Activated naive CD8-positive, alpha-beta T cell treated with anti-CD3 and anti-CD28 coated beads, Interleukin-2, amount 50 U/mL, for 24 hours (primary cell): ENCODE measurements around the gene ARSG.

Experiments used
- ATAC-seq: fragments of 150-1000 bp; cut with Tn5 transposase; one replicate; pipeline ENCODE4 v1.10.0; 2021
- DNase-seq: peaks from one replicate; pipeline ENCODE4 v3.0.0; 2021
- H3K27ac Mint-ChIP-seq: one replicate; pipeline ENCODE4 v1.8.0; 2021; ENCODE audit warnings: mild to moderate bottlenecking, mixed read lengths
- H3K27me3 Mint-ChIP-seq: one replicate; pipeline ENCODE4 v1.8.0; 2021; ENCODE audit warnings: mixed read lengths
- H3K36me3 Mint-ChIP-seq: one replicate; pipeline ENCODE4 v1.8.0; 2021; ENCODE audit warnings: low read depth, mixed read lengths
- H3K4me1 Mint-ChIP-seq: one replicate; pipeline ENCODE4 v1.8.0; 2021; ENCODE audit warnings: mixed read lengths
- H3K4me3 Mint-ChIP-seq: one replicate; pipeline ENCODE4 v1.8.0; 2021; ENCODE audit warnings: mild to moderate bottlenecking, moderate library complexity, mixed read lengths
- H3K9me3 Mint-ChIP-seq: one replicate; pipeline ENCODE4 v1.8.0; 2021; ENCODE audit warnings: mixed read lengths

Gene ARSG

GRCh38 chr17:68449021-68449739 lies 157.9 kb downstream of the ARSG start:
- Mint-ChIP-seq H3K27me3 (no peaks in the 10 kb centered on the region), H3K36me3 (peaks cover 4% of the 10 kb centered on the region), H3K9me3 (no peaks in the 10 kb centered on the region), H3K27ac (no peak overlapping the region), H3K4me3 (no peak overlapping the region), H3K4me1 (peaks cover 4% of the 10 kb centered on the region)
- ATAC-seq (no peak), DNase-seq (no peak)

- no peak overlapping the region for H3K27ac Mint-ChIP-seq
- peaks cover 4% of the 10 kb centered on the region for H3K36me3 Mint-ChIP-seq
- DNase-seq (no peak), ATAC-seq (no peak)
- H3K9me3 Mint-ChIP-seq = no peaks in the 10 kb centered on the region
- H3K4me3 Mint-ChIP-seq = no peak overlapping the region
- no peaks in the 10 kb centered on the region for H3K27me3 Mint-ChIP-seq
- H3K4me1 Mint-ChIP-seq = peaks cover 4% of the 10 kb centered on the region
Measured at GRCh38 chr17:68450391-68450790, 159.1 kb downstream of the ARSG start.

GRCh38 chr17:68450801-68451200 lies 159.5 kb downstream of the ARSG start:
- H3K9me3 Mint-ChIP-seq = no peaks in the 10 kb centered on the region
- no peak overlapping the region for H3K27ac Mint-ChIP-seq
- DNase-seq (no peak), ATAC-seq (no peak)
- no peaks in the 10 kb centered on the region for H3K27me3 Mint-ChIP-seq
- H3K4me1 Mint-ChIP-seq = peaks cover 6% of the 10 kb centered on the region
- peaks cover 4% of the 10 kb centered on the region for H3K36me3 Mint-ChIP-seq
- H3K4me3 Mint-ChIP-seq = no peak overlapping the region

- DNase-seq (no peak), ATAC-seq (no peak)
- Mint-ChIP-seq H3K4me1 (peaks cover 16% of the 10 kb centered on the region), H3K9me3 (no peaks in the 10 kb centered on the region), H3K27ac (no peak overlapping the region), H3K27me3 (no peaks in the 10 kb centered on the region), H3K4me3 (no peak overlapping the region), H3K36me3 (peaks cover 4% of the 10 kb centered on the region)
Measured at GRCh38 chr17:68451670-68452354, 160.5 kb downstream of the ARSG start.

GRCh38 chr17:68452724-68453290 lies 161.5 kb downstream of the ARSG start:
- no peak overlapping the region for H3K4me3 Mint-ChIP-seq
- no peaks in the 10 kb centered on the region for H3K9me3 Mint-ChIP-seq
- peaks cover 4% of the 10 kb centered on the region for H3K36me3 Mint-ChIP-seq
- ATAC-seq (no peak), DNase-seq (no peak)
- H3K4me1 Mint-ChIP-seq = peaks cover 18% of the 10 kb centered on the region
- no peaks in the 10 kb centered on the region for H3K27me3 Mint-ChIP-seq
- no peak overlapping the region for H3K27ac Mint-ChIP-seq

GRCh38 chr17:68453991-68454665 lies 162.8 kb downstream of the ARSG start:
- H3K9me3 Mint-ChIP-seq = no peaks in the 10 kb centered on the region
- DNase-seq = no peak
- no peak overlapping the region for H3K27ac Mint-ChIP-seq
- no peak for ATAC-seq
- no peaks in the 10 kb centered on the region for H3K27me3 Mint-ChIP-seq
- H3K36me3 Mint-ChIP-seq = peaks cover 4% of the 10 kb centered on the region
- H3K4me1 Mint-ChIP-seq = peaks cover 30% of the 10 kb centered on the region
- H3K4me3 Mint-ChIP-seq = no peak overlapping the region

- no peak overlapping the region for H3K27ac Mint-ChIP-seq
- peaks cover 48% of the 10 kb centered on the region for H3K4me1 Mint-ChIP-seq
- no peak for DNase-seq
- H3K36me3 Mint-ChIP-seq = no peaks in the 10 kb centered on the region
- no peak for ATAC-seq
- peak overlapping the region; percentile 79 for H3K4me3 Mint-ChIP-seq
- H3K27me3 Mint-ChIP-seq = no peaks in the 10 kb centered on the region
- H3K9me3 Mint-ChIP-seq = no peaks in the 10 kb centered on the region
Measured at GRCh38 chr17:68455901-68456338, 164.6 kb downstream of the ARSG start.

- H3K9me3 Mint-ChIP-seq = no peaks in the 10 kb centered on the region
- DNase-seq (no peak), ATAC-seq (no peak)
- H3K36me3 Mint-ChIP-seq = no peaks in the 10 kb centered on the region
- H3K4me1 Mint-ChIP-seq = peaks cover 54% of the 10 kb centered on the region
- H3K27me3 Mint-ChIP-seq = no peaks in the 10 kb centered on the region
- peak overlapping the region; percentile 46 for H3K27ac Mint-ChIP-seq
- H3K4me3 Mint-ChIP-seq = peak overlapping the region; percentile 79
Measured at GRCh38 chr17:68456339-68457167, 165.3 kb downstream of the ARSG start.

- peaks cover 60% of the 10 kb centered on the region for H3K4me1 Mint-ChIP-seq
- no peak for DNase-seq
- ATAC-seq = peak; percentile 48
Measured at GRCh38 chr17:68457168-68457538, 165.9 kb downstream of the ARSG start, which contains the start of gene WIPI1. TSS of gene WIPI1 (minus strand) at chr17:68457496. CDS start at chr17:68457421, 75 bp downstream.

GRCh38 chr17:68457539-68458259 lies 166.4 kb downstream of the ARSG start:
- Mint-ChIP-seq H3K27me3 (no peaks in the 10 kb centered on the region), H3K9me3 (no peaks in the 10 kb centered on the region), H3K27ac (peak overlapping the region; percentile 32), H3K4me1 (peaks cover 64% of the 10 kb centered on the region), H3K36me3 (no peaks in the 10 kb centered on the region), H3K4me3 (peak overlapping the region; percentile 79)
- DNase-seq = peak; percentile 97
- peak; percentile 93 for ATAC-seq

More at GRCh38 chr17:68457168-68457538, 165.9 kb downstream of the ARSG start, which contains the start of gene WIPI1:
- Mint-ChIP-seq H3K4me3 (peak within 1 kb of the TSS; percentile 79), H3K27me3 (no peaks in the 10 kb centered on the region), H3K9me3 (no peaks in the 10 kb centered on the region), H3K36me3 (no peaks in the 10 kb centered on the region), H3K27ac (peak within 1 kb of the TSS; percentile 46)

- DNase-seq = no peak
- ATAC-seq = no peak
- Mint-ChIP-seq H3K4me1 (peaks cover 65% of the 10 kb centered on the region), H3K9me3 (no peaks in the 10 kb centered on the region), H3K27ac (peak overlapping the region; percentile 32), H3K4me3 (peak overlapping the region; percentile 79), H3K27me3 (no peaks in the 10 kb centered on the region), H3K36me3 (no peaks in the 10 kb centered on the region)
Measured at GRCh38 chr17:68458260-68459036, 167.2 kb downstream of the ARSG start.

- no peak for DNase-seq
- Mint-ChIP-seq H3K4me3 (peak overlapping the region; percentile 22), H3K4me1 (peaks cover 66% of the 10 kb centered on the region), H3K36me3 (no peaks in the 10 kb centered on the region), H3K9me3 (no peaks in the 10 kb centered on the region), H3K27ac (peak overlapping the region; percentile 70), H3K27me3 (no peaks in the 10 kb centered on the region)
- no peak for ATAC-seq
Measured at GRCh38 chr17:68459037-68459639, 167.8 kb downstream of the ARSG start.
